HG03196 (cell line): ENCODE data around the gene RB1.
"Not testable (repeated sequence)": the region's sequence is repeated elsewhere in the genome, so short reads cannot be mapped to it uniquely, and the experiment has no call there.

Experiments
- ATAC-seq: cut with Tn5 transposase; IDR thresholded peaks from one replicate; pipeline ENCODE4 v1.9.1; 2021; ENCODE audit not compliant: unreplicated experiment

Gene RB1

DNA sequence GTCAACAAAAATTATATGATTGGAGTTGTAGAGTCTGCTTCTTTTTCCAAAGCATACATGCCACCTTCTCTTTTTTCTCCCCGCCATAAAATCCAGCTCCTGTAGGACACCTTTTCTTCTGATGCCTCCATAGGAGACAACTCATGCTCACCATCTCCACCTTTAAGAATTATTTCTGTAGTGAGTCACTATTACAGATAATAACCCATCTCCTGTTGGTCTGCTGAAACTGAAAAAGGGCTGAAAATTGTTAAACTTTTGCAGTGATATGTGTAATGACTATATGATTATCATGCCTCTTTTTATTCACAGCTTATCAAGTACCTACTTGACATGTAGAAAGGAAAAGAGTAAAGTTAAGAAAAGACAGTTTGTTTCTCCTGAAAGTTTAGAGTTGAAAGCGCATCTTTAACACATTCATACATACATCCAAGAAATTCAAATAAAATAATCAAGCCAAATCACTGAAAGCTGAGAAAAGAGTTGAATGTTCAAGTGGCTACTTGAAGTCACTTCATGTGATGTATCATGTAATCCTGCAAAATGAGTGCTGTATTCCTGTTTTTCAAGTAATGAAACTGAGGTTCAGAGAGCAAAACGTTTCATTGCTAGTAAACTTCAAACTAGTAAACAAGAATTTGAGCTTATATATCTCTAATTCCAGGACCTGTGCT lies 144.9 kb downstream of the RB1 start:
- no peak for ATAC-seq

GRCh38 chr13:48448959-48449614 lies 145.5 kb downstream of the RB1 start:
- no peak for ATAC-seq

- no peak for ATAC-seq
Observed at GRCh38 chr13:48449656-48450055, 146.1 kb downstream of the RB1 start.

- not testable (repeated sequence) for ATAC-seq
Observed at GRCh38 chr13:48451196-48451595, 147.6 kb downstream of the RB1 start.

DNA sequence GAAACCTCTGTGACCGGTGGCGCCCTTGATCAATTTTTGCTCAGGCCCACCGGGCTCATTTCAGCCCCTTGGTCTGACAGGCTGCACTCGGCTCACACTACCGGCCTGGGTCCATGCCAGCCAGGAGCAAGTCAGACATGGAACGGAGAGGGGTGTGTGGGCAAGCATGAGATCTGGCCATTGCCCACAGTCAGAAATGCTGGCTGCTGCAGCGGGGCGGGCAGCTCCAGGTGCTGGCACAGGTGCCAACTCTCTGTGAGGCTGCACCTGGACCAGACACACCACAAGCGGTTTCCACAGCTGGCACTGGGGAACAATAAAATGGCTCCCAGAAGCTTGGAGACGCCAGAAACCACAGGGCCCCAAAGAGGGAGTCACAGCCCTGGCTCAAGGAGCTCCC lies 153.0 kb downstream of the RB1 start:
- ATAC-seq: no peak

GRCh38 chr13:48457578-48458242 lies 154.2 kb downstream of the RB1 start:
- no peak for ATAC-seq

- no peak for ATAC-seq
Observed at GRCh38 chr13:48475230-48475629, 171.7 kb downstream of the RB1 start.

GRCh38 chr13:48476215-48476614 lies 172.7 kb downstream of the RB1 start:
- no peak for ATAC-seq

- no peak for ATAC-seq
Observed at GRCh38 chr13:48476686-48477085, 173.1 kb downstream of the RB1 start.

GRCh38 chr13:48477191-48477855 lies 173.8 kb downstream of the RB1 start:
- no peak for ATAC-seq

DNA sequence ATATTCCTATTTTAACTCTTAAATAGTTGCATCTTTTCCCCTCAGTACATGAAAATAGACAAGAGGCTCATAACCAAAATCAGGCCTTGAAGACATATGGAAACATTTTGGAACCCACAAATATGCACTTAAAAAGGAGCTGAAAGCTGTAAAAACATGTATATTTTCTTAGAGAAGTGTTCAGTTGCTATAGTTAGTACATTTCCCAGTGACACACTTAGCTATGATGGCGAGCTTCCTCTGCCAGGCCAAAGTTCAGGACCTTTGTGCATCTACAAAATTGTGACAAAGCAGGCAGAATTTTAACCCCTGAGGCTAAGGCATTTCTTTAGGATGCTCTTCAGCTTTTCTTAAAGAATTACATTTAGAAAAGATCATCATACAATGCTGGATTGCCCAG lies 174.8 kb downstream of the RB1 start:
- no peak for ATAC-seq

- ATAC-seq: no peak
Observed at GRCh38 chr13:48483575-48483974, 180.0 kb downstream of the RB1 start.

DNA sequence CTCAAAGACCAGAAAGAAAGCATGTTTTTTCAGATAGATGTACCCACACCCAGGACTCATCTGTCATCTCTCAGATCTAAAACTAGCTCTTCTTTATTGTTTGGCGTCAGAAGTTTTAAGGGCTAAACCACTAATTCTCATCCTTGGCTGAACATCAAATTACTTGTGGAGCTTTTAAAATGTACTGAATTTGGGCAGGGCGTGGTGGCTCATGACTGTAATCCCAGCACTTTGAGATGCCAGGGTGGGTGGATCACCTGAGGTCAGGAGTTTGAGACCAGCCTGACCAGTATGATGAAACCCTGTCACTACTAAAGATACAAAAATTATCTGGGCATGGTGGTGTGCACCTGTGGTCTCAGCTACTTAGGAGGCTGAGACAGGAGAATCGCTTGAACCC lies 181.9 kb downstream of the RB1 start:
- no peak for ATAC-seq

GRCh38 chr13:48486362-48486761 lies 182.8 kb downstream of the RB1 start:
- no peak for ATAC-seq

DNA sequence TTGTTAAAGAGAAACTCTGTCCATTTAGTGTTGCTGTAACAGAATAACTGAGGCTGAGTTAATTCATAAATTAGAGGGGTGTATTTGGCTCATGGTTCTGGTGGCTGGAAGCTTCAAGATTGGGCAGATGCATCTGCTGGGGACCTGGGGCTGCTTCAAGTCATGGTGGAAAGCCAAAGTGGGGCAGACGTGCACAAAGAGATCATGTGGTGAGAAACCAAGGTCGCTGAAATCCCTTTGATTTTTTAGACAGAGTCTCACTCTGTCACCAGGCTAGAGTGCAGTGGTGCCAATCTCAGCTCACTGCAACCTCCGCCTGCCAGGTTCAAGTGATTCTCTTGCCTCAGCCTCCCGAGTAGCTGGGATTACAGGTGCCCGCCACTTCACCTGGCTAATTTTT lies 183.3 kb downstream of the RB1 start:
- no peak for ATAC-seq

DNA sequence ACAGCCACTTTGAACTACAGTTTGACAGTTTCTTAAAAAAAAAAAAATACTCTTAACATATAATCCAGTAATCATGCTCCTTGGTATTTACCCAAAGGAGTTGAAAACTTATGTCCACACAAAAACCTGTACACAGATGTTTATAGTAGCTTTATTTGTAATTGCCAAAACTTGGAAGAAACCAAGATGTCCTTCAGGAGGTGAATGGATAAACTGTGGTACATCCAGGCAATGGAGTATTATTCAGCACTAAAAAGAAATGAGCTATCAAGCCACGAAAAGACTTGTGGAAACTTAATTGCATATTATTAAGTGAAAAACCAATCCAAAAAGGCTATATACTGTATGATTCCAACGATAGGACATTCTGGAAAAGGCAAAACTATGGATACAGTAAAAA lies 184.4 kb downstream of the RB1 start:
- ATAC-seq: no peak

- no peak for ATAC-seq
Observed at GRCh38 chr13:48488995-48489394, 185.4 kb downstream of the RB1 start.

DNA sequence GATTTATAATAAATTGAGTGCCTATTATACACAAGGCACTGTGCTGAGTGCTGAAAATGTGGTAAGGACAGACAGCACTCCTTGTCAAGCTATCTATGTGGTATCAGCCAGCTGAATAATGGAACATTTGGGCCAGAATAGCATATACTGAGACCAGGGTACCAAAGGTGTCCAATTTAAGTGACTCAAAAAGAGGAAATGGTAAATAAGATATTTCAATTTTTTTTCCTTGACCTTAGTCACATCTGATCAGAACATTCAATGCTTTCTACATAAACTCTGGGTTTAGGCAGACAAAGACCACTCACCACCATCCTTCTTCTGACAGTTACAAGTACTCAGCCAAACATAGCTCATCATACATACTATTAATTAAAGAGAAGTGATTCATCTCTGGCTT lies 186.1 kb downstream of the RB1 start:
- no peak for ATAC-seq

- no peak for ATAC-seq
Observed at GRCh38 chr13:48490241-48490640, 186.7 kb downstream of the RB1 start.

DNA sequence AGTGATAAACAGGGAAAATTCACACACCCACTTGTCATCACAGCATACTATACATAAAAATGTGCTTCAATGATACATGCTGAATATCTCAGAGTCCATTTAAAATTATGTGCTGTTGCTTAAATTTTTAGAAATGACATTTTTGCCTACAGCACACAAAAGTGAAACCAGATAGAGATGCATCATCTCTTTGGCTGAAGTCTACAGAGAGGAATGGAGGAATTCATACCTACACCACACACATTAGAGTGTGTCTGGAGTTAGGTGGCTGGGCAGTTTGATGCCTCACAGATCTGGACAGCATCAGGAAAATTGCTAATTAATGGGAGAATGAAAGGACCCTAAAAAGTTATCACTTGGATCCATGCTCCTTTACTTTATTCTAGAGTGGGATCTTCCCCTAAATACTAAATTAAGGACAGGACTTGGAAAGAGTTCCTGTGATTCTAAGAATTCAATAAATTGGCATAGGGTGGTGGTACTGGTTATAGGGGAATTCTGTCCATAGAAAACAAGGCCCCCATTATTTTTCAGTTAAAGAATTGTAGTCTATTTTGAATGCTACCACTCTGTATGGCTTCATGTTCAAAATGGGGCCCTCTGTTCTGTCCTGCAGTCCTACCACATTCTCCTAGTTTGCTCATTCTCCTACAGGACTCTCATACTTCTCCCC lies 188.0 kb downstream of the RB1 start:
- ATAC-seq: no peak

DNA sequence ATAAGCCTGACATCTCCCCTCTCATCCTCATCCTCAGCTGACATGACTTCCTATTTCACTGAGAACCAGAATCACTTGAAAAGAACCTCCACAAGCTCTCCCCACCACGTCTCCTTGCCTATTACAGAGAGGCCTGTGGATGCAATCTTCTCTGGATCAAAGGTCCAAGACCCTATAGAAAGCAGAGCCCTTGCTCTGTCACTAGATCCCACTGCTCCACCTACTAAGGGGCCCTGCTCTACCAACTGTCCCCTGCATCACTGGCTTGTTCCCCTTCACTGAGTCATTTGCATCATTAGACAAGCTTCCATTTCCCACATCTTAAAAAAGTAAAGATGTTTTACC lies 188.5 kb downstream of the RB1 start:
- peak; percentile 48 for ATAC-seq
